Activated T-helper 9 cell treated with anti-CD3 and anti-CD28 coated beads, Interleukin-2, amount 50 U/mL, for 16 hours (primary cell): ENCODE results near the gene RPS10.
"Not testable (repeated sequence)": the region's sequence is repeated elsewhere in the genome, so short reads cannot be mapped to it uniquely, and the experiment has no call there.

Experiments used
- DNase-seq: peaks from one replicate; pipeline ENCODE4 v3.0.0-alpha.2; 2020; ENCODE audit warnings: low read depth

Gene RPS10

DNA sequence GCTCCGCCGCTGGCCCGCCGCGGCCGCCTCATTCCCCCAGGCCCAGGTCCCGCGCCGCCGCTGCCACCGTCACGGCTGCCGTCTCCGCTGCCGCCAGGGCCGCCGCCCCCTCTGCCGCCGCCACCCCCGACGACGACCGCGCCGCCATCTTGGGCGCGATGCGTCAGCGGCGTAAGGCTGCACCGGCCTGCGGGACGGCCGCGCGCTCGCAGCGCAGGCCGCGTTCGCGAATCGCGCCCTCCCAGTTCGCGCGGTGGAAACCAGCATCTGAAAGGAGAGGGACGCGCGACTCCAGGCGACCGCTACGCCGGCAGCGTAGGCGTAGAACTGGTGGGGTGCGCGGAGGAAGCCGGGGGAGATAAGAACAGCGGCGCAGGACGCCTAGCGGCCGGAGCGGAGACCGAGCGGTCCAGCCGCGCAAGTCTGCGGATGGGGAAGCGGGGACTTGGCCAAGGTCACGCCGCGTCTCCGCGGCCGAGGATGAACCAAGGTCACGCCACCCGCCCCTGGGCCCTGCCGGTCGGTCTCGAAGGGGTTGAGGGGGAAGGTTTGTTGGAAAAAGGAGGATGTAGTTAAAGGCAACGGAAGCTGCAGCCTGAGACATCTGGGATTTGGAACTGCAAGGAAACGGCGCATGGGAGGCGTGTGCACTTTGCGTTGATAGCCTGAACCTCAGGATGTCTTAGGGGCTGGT, 33.2 kb downstream of the RPS10 start, which contains the start of gene NUDT3:
TSS of gene NUDT3 (minus strand) at position 173 of the 694 bp plus-strand sequence. CDS start 307 bp downstream, outside the sequence.
- peak; percentile 89 for DNase-seq

DNA sequence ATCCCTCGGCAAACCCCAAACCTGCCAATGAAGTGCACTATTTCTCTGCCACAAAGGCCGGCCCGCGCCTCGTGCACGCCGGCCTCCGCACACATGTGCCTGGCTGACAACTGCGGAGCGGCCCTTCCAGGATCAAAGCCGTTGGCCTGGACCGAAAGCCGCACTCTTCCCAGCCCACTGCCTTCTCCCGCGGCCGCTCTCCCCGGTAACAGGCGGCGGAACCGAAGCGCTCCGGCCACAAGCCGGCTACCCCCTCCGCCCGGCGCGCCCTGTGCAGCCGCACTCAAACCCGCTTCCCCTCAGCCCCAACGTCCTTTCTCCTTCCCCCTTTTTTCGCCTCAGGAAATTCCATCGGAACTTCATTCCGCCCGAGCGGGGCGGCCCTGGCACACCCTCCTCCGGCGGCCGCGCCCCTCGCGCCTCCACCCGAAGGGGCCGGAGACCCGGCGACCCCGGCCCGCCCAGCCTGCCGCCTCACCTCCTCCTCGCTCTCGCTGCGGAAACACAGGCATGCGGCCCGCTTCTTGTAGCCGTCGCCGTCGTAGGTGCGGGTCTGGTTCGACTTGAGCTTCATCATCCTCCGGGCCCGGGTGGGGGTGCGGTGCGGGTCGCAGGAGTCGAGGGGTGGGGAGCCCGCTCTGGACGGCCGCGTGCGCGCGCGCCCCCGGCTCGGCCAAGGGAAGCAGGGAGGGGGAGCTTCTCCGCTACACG, 33.9 kb downstream of the RPS10 start:
- peak; percentile 21 for DNase-seq

DNA sequence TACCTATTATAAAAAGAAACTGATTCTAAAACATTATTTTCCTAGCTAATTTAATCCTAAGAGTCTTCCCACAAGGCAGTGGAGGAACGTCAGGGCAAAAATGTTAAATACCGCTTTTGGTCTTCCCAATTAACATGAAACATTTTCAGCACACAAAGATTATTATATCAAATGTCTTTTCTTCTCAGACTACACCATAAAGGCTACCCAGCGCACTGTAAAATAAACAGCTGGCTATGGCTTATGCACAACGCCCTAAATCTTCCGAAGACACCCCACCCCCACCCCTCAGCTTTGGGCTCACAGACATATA, 34.4 kb downstream of the RPS10 start:
- no peak for DNase-seq

DNA sequence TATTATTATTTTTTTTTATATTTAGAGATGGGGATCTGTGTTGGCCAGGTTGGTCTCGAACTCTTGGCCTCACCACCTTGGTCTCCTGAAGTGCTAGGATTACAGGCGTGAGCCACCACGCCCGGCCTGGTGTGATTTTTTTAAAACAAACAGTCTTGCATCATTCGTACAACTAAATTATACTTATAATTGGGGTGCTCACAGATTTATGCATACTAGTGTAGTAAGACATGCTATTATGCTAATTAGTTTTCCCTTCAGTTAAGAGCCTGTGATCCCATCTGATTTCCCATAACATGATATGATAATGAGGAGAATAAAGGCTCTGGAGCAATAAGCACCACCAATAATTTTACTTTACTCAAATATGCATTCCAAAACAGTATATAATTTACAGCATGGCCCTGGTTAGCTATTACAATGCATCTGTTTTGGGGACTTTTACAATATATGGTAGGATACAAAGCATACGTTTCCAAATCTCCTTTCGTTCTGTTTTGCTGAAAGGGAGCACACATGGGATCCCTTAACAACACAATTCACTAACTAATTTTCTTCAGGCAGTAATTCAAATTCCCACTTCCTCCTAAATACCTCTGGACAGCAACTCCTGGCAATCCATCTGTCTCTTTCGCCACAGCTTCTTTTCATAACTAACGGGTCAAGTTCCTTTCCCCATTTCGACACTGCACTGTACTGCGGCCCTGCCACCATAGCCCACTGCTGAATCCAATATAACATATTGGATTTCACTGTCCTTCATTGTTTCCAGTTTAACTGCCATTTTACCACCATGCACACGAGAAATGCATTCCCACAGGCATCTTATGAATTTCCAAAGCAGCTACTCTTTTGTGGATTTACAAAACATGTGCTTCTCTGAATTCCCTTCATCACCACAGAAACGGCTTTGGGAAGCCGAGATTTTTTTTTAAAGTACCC, 35.1 kb downstream of the RPS10 start:
- DNase-seq, result no peak

DNA sequence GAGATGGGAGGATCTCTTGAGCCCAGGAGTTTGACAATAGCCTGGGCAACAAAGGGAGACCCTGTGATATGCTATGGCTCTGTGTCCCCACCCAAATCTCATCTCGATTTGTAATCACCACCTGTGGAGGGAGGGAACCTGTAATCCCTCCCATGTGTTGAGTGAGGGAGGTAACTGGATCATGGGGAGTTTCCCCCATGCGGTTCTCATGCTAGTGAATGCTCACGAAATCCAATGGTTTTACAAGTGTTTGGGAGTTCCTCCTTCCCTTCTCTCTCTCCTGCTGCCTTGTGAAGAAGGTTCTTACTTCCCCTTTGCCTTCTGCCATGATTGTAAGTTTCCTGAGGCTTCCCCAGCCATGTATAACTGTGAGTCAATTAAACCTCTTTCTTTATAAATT, 36.8 kb downstream of the RPS10 start:
- DNase-seq, result no peak

DNA sequence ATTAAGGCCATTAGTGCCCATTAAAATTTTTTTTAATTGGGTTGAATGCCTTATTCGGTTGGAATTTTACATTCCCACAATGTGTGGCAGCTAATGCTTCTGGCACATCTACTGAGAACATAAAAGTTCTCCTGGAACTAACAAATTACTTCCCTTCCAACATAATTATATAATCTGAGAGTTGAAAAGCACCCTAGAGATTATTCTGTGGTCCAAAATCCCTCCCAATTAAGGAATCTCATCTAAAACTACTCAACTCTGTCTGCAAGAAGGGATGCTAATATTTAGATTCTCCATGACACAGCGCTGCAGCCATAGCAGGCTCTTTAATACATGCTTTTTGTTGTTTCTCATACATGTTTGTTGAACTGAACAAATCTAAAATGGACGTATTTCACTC, 37.4 kb downstream of the RPS10 start:
- DNase-seq, result no peak

DNA sequence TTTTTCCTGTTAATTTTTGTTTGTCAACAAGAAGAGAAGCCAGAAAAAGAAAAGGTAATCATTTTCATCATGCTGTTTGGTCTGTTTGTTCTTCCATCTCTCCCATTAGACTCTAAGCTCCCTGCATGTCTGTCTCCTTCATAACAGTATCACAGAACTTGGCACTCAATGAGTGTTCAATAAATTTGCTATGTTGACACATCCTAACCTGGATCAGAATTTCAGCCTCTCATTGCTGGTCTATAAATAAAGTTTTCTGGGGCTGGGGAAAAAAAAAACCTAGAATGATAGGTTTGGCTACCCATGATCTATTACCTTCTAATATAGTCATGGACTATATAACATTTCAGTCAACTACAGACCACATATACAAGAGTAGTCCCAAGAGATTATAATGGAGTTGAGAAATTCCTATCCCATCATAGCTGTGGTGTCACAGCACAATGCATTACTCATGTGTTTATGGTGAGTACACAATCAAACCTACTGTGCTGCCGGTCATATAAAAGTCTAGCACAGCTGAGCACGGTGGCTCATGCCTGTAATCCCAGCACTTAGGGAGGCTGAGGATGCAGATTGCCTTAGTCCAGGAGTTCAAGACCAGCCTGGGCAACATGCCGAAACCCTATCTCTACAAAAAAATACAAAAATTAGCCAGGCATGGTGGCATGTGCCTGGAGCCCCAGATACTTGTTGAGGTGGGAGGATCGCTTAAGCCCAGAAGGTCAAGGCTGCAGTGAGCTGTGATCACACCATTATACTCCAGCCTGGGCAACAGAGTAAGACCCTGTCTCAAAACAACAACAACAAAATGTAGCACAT, 39.3 kb downstream of the RPS10 start:
- no peak for DNase-seq

DNA sequence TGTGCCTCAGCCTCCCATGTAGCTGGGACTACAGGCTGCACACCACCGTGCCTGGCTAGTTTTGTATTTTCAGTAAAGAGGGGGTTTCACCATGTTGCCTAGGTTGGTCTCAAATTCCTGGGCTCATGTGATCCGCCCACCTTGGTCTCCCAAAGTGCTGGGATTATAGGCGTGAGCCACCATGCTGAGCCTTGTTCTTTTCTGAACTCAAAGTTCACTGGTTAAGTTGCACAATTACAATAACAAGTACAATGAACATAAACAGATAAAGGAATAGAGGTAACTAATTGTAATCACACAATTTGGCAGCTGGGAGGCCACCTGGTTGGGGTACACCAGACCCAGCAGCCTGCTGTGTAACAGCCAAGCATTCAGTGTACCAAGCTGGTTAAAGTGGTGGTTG, 40.1 kb downstream of the RPS10 start:
- DNase-seq, result no peak

DNA sequence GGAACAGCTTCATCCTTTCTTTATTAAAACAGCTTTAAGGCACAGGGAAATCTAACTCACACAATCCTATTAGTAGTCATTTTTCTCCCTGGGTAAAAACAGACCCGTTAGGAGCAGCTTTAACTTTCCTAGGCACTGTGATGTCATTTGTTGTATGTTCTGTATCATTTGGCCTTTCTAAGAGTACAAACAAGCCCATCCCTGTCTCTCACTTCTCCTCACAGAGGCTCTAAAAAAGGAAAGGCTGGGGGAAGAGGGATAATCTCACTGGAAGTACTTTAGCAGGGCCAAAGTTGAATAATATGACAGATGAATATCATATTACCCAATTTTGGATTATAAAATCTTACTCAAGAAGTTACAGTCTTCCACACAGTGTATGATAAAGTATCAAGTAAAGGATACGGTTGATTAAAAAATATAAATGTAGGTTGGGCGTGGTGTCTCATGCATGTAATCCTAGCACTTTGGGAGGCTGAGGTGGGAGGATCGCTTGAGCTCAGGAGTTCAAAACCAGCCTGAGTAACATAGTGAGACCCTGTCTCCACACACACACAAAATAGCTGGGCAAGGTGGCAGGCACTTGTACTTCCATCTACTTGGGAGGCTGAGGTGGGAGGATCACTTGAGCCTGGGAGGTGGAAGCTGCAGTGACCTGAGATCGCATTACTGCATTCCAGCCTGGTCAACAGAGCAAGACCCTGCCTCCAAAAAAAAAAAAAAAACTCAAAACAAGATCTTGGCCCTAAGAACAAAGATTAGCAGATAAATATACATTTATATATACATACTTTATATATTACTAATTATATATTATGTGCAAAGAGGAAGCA, 41.3 kb downstream of the RPS10 start:
- DNase-seq, result no peak

DNA sequence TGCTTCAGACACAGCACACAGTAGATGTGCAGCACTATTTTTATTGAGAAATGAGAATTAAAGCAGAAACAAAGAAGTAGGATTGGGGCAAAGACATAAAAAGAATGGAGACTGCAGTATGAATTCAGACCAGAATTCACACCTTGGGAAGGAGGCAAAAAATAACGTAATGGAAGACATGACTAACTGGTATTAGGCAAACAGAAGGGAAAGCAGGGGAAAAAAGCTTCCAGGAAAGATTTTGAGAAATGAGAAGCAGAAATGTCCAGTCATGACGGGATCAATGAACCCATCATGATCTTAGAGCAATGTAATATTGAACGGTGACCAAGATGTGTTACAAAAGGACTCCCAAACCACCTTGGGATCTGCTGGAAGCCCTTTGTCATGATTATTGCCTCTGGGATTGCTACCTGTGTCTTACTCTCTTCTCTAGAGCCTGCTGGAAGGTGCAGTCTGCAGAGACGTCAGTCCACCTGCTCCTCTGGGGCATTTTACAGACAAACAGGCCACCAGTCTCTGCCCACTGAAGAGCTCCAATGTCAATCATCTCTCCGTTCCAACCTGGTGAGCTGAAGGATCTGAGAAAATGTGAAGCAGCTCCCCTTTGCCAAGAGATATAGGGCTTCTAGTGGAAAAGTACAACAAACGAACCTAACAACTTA, 42.1 kb downstream of the RPS10 start:
- DNase-seq, result no peak

DNA sequence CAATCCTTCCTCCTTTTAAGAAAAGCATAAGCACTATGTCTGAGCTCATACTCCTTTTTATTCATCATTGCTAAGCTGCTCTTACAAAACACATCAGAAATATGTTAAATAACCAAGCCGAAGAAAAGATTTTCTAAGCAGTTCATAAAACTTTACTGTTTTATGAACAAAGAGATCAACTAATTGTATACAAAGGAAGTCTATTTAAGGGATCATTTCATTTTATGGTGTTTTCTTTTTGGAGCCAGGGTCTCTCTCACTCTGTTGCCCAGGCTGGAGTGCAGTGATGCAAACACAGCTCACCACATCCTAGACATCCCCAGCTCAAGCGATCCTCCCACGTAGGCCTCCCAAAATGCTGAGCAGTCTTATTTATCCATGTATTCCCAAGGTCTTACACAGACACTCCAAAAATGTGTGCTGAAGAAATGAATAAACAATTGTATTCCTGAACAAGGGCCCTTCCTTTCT, 42.7 kb downstream of the RPS10 start:
- no peak for DNase-seq

DNA sequence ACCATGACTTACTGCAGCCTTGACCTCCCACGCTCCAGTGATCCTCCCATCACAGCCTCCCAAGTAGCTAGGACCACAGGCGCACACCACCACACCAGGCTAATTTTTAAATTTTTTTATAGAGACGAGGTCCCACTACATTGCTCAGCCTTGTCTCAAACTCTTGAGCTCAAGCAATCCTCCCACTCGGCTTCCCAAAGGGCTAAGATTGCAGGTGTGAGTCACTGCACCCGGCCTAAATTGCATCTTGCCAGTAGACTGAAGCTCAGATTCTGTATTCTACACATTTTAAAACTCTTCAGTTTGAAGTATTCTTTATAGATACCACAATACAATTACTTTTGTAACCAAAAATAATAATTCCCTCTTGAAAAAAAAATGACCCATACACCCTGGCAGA, 44.8 kb downstream of the RPS10 start:
- no peak for DNase-seq

DNA sequence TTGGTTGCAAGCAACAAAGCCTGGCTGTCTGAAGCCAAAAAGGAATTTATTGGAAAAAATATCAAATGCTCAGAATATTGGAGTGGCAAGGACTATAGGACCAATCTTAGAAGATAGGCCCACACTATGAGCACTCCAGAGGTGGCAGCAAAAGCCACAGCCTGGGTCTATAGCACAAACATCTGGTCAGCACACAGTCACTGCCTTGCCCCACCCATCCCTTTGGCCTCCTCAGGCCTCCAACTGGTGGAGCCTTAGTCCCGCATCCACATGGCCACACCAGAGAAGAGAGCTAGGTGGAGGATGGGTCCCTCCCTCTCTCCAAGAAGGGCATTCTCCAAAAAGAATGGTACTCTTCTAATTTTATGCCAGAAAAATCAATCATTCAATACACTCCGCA, 47.4 kb downstream of the RPS10 start:
- DNase-seq, result no peak

DNA sequence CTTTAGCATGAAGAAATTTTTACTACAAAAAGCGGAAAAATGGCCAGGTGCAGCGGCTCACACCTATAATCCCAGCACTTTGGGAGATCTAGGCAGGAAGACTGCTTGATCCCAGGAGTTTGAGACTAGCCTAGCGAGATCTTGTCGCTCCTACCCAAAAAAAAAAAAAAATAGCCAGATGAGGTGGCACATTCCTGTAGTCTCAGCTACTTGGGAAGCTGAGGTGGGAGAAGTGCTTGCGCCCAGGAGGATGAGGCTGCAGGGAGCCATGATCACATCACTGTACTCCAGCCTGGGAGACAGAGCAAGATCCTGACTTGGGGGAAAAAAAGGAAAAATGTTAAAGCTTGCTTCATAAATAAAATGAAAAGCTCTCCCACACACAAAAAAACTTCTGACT, 47.9 kb downstream of the RPS10 start:
- no peak for DNase-seq

DNA sequence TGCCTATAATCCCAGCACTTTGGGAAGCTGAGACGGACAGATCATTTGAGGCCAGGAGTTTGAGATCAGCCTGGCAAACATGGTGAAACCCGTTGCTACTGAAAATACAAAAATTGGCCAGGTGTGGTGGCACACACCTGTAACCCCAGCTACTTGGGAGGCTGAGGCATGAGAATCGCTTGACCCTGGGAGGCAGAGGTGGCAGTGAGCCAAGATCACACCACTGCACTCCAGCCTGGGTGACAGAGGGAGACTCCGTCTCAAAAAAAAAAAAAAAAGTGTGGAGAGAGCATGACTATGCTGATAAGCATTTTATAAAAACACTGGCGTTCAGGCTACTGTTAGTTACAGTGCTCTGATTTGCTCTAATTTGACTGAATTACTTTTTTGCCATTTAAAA, 48.3 kb downstream of the RPS10 start:
- not testable (repeated sequence) for DNase-seq

DNA sequence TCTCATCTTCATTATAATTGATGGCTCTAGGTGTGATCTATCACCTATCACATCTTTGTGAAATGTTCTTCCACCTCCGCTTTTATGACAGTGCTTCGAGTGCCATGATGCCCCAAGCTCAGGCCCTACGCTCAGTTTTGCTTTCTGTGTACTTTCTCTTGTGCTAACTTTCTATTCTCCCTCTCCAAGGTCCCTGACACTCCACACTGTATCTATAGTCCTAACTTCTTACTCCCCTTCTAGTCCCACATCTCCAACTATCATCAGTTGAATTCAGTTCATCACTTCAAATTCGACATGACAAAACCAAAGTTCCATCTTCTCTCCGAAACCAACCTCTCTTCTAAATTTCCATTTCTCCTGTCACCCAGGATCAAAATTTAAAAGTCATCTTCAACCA, 50.0 kb downstream of the RPS10 start:
- DNase-seq, result no peak

DNA sequence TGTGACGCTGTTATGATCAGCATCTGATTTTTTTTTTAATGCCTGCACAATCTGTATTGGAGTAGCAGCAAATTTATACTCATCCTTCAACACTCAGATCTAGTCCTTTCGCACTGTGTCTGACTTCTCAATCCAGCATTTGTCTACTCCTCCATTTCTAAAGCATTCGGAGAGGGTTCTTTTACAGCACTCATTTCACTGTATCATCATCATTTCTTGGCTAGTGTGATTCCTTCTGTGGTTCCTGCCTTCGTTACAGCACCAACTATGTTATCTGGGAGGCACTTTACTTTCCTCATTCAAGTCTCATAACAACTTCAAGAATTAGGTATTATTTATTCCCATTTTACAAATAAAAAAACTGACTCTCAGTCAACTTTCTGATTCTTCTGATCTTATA, 51.4 kb downstream of the RPS10 start:
- no peak for DNase-seq

DNA sequence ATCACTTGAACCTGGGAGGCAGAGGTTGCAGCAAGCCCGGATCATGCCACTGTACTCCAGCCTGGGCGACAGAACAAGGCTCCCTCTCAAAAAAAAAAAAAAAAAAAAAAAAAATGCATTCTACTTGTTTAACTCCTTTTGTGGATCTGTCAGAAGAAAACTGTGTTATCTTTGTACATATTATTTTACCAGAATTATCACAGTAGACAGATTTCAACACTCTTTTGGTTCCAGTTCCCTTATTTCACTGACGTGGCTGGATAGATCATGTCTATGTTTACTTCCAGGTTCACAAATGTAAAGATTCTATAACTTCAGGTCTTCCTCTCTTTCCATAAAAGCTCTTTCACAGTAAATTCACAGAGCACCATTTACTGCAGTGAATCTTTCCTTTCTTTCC, 51.8 kb downstream of the RPS10 start:
- DNase-seq, result no peak

DNA sequence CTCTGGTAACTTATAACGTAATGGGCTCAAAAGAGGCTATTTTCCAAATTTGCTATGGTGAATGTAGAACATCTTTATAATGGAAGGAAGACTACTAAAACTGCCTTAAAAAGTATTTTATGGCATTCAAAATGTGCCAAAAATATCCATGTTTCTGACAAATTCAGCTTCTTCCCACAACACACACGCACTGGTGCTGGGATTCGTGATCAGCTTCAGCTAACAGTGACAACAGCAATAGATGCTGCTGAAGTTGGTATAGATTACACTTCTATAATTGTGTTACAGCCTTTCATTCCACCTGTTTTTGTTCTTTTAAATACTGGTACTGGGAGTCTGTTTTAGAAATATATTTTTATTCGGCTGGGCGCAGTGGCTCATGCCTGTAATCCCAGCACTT, 52.4 kb downstream of the RPS10 start:
- DNase-seq, result no peak

DNA sequence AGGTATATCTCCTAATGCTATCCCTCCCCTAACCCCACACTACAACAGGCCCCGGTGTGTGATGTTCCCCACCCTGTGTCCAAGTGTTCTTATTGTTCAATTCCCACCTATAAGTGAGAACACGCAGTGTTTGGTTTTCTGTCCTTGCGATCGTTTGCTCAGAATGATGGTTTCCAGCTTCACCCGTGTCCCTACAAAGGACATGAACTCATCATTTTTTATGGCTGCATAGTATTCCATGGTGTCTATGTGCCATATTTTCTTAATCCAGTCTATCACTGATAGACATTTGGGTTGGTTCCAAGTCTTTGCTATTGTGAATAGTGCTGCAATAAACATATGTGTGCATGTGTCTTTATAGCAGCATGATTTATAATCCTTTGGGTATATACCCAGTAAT, 54.0 kb downstream of the RPS10 start:
- not testable (repeated sequence) for DNase-seq
